IPS DF 4.7 (cell line): ENCODE data around the gene CHSY3.

Experiments
- DNase-seq: peaks from one replicate; pipeline ENCODE4 v3.0.0-alpha.2; 2013; ENCODE audit warnings: low spot score; ENCODE audit errors: extremely low read depth

CHSY3 gene

DNA sequence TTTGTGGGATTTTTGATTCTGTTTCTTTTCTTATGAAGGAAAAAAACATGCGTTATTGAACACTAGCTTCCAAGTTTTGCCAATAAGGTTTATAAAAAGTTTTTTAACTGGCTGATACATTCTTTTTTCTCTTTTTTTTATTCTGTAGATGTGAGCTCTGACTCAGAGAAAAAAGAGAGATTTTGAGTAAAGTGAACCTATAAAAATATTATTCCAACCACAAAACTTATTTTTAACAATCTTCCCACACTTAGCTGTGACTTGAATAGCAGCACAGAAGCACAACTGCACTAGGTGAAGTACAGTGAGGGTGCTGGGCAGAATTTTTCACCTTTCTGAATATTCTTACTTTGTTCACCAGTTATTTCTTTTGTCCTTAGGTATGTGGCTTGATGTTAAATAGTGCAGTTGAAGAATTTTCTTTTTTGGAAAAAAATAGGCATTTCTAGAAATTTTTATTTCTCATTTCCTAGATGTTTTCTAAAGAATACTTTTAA is 41.6 kb downstream of the CHSY3 start:
- no peak for DNase-seq

DNA sequence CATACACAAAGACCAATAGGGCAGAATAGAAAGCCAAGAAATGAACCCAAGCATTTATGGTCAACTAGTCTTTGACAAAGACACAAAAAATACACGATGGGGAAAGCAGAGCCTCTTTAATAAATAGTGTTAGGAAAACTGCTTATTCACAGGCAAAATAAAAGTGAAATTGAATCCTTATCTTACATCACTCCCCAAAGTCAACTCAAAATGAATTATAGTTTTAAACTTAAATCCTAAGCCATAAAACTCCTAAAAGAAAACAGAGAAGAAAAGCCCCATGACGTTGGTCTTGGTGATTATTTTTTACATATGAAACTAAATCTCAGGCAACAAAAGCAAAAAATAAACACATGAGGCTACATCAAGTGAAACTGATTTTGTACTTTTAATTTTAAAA is 46.8 kb downstream of the CHSY3 start:
- no peak for DNase-seq

DNA sequence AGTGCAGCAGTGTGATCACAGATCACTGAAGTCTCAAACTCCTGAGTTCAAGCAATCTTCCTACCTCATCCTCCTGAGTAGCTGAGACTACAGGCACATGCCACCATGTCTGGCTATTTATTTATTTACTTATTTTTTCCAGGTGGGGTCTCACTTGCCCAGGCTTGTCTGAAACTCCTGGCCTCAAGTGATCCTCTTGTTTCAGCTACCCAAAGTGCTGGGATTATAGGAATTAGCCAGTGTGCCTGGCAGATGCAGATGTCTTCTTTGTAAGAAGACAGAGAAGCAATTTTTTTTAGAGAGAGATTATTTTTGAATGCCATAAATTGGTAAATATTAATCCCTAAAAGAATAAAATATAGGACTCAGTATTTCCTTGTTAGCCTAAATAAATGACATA is 54.3 kb downstream of the CHSY3 start:
- DNase-seq, result no peak

GRCh38 chr5:129960831-129961230 is 56.6 kb downstream of the CHSY3 start:
- no peak for DNase-seq

DNA sequence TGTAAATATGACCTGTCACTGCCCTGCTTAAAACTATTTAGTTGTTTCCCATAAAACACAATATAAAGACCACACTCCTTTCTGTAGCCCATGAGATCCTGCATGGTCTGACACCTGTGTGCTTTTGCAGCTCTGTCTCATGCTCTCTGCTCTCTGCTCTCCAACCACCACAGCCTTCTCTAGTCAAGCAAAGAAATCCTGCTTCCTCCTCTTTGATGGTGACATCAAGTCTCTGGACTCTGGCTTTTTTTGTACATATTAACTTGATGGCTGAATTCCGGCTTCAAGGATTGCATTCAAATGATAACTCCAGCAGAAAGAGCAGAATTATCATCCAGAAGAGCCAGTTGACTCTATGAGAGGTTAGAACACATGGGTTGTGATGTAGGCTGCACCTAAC is 58.2 kb downstream of the CHSY3 start:
- no peak for DNase-seq

DNA sequence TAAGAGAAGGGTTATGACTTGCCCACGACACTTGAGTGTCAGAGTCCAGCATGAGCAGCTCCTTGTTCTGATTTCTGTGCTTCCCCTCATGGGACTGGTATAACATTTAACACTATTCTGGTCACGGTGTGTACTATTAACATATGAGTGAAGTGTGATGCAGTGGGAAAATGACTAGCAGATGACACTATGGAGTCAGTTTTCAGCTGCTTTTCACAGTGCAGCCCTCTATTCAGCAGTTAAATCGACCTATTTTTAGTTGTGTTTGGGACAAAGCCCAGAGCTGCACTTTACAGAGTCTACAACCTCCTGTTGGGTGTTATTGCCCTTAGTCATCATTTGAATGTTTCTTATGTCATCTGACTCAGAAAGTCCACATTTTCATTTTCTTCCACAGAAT is 59.1 kb downstream of the CHSY3 start:
- DNase-seq, result no peak

DNA sequence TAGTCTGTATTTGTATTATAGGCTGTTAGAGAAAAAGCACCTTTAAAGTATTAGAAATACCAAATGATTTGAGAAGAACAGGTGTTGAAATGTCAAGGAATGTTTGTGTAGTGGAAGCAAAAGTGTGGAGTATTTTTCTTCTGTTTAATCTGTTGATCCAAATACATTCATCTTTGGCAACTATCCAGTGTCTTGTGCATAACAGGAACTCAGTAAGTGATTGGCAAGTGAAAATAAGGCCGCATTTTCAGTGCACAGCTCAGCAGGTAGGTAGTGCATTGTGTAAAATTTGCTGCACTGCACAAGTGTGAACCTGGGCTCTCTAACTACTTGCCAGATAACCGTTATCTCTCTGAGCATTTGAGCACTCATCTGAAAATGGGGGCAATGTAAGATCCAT is 61.8 kb downstream of the CHSY3 start:
- DNase-seq, result no peak

DNA sequence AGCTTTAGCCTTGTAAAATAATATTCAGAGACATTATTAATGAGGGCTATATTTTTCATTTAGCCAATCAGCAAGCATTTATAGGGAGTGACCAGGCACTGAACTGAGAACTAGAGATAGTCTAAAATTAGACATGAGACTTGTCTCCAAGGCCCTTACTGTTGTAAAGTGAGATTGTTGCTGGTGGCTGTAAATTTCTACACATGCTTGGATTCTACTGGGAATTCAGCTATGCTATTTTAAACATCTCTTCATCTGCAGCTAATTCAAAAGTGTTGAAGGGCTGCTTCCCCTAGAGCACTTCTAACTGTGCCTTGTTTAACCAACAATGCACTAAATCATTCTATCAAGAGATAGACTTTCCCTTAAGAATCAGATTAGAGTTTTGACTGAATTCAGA is 67.4 kb downstream of the CHSY3 start:
- no peak for DNase-seq

- no peak for DNase-seq
Measured at GRCh38 chr5:129972465-129973141, 68.3 kb downstream of the CHSY3 start.

GRCh38 chr5:129973716-129974426 is 69.6 kb downstream of the CHSY3 start:
- DNase-seq, result no peak

DNA sequence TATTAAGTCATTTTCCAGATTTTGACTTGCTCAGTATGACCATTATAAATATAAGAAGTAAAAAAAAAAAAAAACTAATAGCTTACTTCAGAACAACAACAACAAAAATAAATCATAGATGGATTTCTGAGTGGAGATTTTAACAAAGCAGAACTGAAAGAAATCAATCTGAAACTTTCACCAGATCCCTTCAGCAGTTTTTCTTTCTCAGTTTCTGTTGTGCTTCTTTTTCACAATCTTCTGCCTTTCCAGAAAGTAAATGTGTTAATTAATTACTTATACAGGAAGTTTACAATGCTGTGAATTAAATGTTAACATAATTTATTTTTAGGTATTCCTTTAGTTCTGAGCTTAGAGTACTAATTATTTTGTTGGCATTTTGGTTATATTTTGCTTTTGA is 73.5 kb downstream of the CHSY3 start:
- no peak for DNase-seq

DNA sequence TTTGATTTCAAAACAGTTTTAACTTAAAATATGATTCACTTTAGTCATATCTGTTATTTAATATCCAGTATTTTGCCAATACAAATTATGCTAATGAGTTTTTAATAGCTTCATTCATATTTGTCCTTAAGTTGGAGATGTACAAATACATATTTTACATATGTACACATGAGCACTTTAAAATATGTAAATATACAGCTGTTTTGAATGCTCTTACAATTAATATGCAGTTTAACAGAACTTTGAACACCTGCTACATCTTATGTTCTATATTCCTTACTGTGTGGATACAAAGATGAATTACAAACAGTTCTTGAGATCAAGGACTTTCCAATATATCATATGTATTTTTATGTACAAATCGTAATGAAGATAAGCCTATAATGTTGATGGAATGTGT is 74.0 kb downstream of the CHSY3 start:
- no peak for DNase-seq

- no peak for DNase-seq
Measured at GRCh38 chr5:129988453-129988852, 84.2 kb downstream of the CHSY3 start.

DNA sequence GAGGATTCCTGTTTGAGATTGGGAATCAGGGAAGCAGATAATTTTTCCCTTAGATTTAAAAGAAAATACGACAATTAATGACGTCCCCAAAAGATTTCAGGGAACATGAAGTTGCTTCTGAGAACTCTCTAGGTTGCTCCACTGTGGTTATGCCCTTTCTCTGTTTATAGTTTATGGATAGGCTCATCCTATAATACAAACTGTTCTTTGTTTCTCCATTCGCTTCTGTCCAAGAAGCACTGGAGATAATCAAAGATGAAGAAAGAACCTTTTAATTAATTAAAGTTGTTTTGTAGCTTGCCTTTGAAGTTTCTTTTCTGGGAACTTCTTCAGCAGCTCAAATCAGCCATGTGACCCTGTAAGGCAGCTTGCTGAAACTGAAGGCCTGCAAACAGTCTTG is 87.5 kb downstream of the CHSY3 start:
- DNase-seq, result no peak

DNA sequence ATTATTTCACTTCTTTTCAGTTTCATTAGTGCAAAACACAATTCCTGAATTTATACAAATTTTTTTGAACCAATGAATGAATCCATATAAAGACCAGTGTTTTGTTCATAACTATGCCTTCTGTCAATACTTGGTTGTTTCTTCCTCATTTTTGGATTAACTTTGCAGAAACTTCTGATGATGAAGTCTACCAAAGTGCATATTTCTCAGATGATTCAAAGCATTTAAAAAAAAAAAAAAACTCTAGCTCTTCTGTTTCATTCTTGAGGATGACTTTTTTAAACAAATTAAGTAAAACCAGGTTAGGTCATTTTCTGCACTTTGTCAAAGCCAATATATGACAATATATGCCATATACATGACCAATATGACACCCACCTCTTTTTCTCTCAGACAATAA is 92.6 kb downstream of the CHSY3 start:
- DNase-seq, result no peak

DNA sequence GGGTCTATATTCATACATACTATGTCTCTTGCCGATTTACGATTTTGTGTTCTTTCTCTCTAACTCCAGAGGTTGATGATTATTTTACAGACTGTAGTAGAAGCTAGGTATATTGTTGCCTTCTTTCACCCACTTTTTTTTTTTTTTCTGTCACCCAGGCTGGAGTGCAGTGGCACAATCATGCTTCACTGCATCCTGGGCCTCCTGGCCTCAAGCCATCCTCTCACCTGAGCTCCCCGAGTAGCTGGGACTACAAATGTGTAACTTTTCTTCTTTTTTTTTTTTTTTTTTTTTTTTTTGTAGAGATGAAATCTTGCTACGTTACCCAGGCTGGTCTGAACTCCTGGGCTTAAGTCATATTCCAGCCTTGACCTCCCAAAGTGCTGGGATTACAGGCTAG is 96.2 kb downstream of the CHSY3 start:
- DNase-seq, result no peak

DNA sequence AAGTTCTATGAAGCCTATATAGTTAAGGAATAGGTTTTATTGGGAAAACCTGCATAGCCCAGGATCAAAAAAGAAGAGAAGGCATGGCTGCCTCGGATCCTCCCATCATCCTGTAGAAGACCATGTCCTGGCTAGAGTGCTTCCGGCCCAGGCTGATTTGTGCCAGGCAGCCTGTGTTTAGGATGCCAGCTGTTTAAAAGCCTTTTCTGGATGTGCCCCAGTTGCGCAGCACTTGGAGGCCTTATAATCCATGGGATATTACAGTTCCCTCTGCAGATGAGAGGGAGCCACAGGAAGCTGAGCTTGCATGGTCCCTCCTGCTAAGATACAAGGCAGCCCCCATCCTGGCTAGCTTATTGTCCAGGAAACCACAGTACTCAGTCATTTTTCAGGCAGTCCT is 97.9 kb downstream of the CHSY3 start:
- DNase-seq, result no peak

DNA sequence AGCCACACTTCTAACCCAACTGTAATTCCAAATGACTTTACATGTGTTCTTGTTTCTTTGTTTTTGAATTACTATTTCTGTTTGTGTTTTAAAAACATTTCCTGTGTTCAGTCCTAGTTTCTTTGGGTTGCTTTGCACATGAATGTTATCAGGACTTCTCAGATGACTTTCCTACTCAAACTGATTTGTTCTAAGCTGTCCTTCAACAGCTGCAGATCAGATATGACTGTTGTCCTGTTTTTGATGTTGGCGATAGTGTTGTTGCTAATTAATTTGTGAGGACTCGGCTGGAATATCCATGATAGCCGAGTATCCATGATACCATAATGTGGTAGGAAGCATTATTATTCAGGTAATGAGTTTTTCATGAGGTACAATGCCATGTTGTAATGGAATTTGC is 98.6 kb downstream of the CHSY3 start:
- no peak for DNase-seq

GRCh38 chr5:130011986-130012385 is 107.7 kb downstream of the CHSY3 start:
- no peak for DNase-seq

- no peak for DNase-seq
Measured at GRCh38 chr5:130017173-130017572, 112.9 kb downstream of the CHSY3 start.

GRCh38 chr5:130018641-130019040 is 114.4 kb downstream of the CHSY3 start:
- no peak for DNase-seq

GRCh38 chr5:130021000-130021399 is 116.7 kb downstream of the CHSY3 start:
- no peak for DNase-seq

GRCh38 chr5:130021876-130022275 is 117.6 kb downstream of the CHSY3 start:
- DNase-seq, result no peak
